Ishikawa (cell line): ENCODE measurements around the gene MEST.

ENCODE experiments used
- CEBPB ChIP-seq: IDR thresholded peaks from 2 replicates; pipeline ENCODE4 v1.6.1; 2012
- CREB1 ChIP-seq: IDR thresholded peaks from 2 replicates; pipeline ENCODE4 v1.6.1; 2012; ENCODE audit warnings: low read depth
- EGR1 ChIP-seq: IDR thresholded peaks from 2 replicates; pipeline ENCODE4 v1.6.1; 2012
- EP300 ChIP-seq: IDR thresholded peaks from 2 replicates; pipeline ENCODE4 v1.6.1; 2012; ENCODE audit warnings: borderline replicate concordance
- FOXM1 ChIP-seq: IDR thresholded peaks from 2 replicates; pipeline ENCODE4 v1.6.1; 2012; ENCODE audit warnings: low read depth, borderline replicate concordance
- NFIC ChIP-seq: IDR thresholded peaks from 2 replicates; pipeline ENCODE4 v1.6.1; 2012
- RAD21 ChIP-seq: IDR thresholded peaks from 2 replicates; pipeline ENCODE4 v1.6.1; 2012; ENCODE audit warnings: low read depth
- TAF1 ChIP-seq: IDR thresholded peaks from 2 replicates; pipeline ENCODE4 v1.6.1; 2012; ENCODE audit warnings: low read depth, mild to moderate bottlenecking
- TCF12 ChIP-seq: IDR thresholded peaks from 2 replicates; pipeline ENCODE4 v1.6.1; 2012; ENCODE audit warnings: low read depth
- TEAD4 ChIP-seq: IDR thresholded peaks from 2 replicates; pipeline ENCODE4 v1.6.1; 2012
- YY1 ChIP-seq: IDR thresholded peaks from 2 replicates; pipeline ENCODE4 v1.6.1; 2012; ENCODE audit warnings: low read depth
- ZBTB7A ChIP-seq: IDR thresholded peaks from 2 replicates; pipeline ENCODE4 v1.6.1; 2012; ENCODE audit warnings: low read depth
- TF ChIP-seq, protein P1 (sequence below): IDR thresholded peaks from 2 replicates; pipeline ENCODE4 v1.6.1; 2012
- TF ChIP-seq, protein P2 (sequence below): IDR thresholded peaks from 2 replicates; pipeline ENCODE4 v1.6.1; 2012
- TF ChIP-seq, protein P3 (sequence below): IDR thresholded peaks from 2 replicates; pipeline ENCODE4 v1.6.1; 2012; ENCODE audit warnings: low read depth, mild to moderate bottlenecking

The MEST gene, protein sequence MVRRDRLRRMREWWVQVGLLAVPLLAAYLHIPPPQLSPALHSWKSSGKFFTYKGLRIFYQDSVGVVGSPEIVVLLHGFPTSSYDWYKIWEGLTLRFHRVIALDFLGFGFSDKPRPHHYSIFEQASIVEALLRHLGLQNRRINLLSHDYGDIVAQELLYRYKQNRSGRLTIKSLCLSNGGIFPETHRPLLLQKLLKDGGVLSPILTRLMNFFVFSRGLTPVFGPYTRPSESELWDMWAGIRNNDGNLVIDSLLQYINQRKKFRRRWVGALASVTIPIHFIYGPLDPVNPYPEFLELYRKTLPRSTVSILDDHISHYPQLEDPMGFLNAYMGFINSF

DNA sequence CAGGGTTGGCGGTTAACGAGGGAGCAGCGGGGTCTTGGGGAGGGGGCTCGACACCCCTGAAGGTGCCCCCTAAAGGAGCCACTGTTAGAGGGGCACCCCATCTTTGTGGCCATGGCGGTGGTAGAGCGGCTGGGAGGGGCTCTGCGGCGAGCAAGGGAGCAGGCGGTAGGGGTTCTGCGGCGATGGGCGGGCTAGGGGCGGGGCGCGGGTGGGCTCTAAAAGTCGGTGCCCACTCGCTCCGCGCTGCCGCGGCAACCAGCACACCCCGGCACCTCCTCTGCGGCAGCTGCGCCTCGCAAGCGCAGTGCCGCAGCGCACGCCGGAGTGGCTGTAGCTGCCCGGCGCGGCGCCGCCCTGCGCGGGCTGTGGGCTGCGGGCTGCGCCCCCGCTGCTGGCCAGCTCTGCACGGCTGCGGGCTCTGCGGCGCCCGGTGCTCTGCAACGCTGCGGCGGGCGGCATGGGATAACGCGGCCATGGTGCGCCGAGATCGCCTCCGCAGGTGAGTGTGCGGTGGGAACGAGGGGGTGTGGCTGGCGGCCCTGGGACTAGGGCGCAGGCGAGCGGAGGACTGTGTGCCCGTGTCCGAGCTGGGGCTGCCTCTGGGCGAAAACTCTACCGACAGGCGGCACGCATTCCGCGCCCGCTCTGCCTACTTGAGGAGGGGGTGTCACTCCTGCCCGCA lies at the start of gene MEST:
Gene MEST, plus strand, starts transcription at position 245 of the 682 bp plus-strand sequence. Its CDS starts 229 bp downstream, at position 474.
- TF ChIP-seq EP300 (no peak), CREB1 (no peak)
- TF ChIP-seq, protein P1, sequence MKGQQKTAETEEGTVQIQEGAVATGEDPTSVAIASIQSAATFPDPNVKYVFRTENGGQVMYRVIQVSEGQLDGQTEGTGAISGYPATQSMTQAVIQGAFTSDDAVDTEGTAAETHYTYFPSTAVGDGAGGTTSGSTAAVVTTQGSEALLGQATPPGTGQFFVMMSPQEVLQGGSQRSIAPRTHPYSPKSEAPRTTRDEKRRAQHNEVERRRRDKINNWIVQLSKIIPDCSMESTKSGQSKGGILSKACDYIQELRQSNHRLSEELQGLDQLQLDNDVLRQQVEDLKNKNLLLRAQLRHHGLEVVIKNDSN: no peak

DNA sequence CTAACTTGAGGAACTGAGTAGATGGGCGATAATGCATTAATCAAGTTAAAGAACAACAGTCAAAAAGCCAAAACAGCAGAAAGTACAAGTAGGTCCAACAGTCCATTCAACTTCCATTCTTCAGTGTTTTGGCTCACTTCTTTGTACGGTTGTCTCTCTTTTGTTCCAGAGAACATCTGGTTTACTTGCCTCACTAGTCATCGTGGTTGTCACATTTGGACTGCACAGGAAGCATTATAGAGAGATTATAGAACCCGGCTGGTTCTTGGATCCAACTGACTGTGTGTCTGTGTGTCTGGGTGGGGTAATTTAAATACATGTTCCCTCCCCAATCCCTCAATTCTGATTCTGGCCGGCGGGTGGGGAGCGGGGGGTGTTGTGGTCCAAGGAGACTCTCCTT lies 49.3 kb upstream of the MEST start:
- TF ChIP-seq TEAD4 (no peak), EP300 (no peak), CREB1 (no peak), CEBPB (no peak), TCF12 (no peak), NFIC (no peak), FOXM1 (no peak), RAD21 (no peak), EGR1 (no peak), ZBTB7A (no peak), TAF1 (no peak)
- TF ChIP-seq, protein P2, sequence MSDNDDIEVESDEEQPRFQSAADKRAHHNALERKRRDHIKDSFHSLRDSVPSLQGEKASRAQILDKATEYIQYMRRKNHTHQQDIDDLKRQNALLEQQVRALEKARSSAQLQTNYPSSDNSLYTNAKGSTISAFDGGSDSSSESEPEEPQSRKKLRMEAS: no peak
- TF ChIP-seq, protein P3, sequence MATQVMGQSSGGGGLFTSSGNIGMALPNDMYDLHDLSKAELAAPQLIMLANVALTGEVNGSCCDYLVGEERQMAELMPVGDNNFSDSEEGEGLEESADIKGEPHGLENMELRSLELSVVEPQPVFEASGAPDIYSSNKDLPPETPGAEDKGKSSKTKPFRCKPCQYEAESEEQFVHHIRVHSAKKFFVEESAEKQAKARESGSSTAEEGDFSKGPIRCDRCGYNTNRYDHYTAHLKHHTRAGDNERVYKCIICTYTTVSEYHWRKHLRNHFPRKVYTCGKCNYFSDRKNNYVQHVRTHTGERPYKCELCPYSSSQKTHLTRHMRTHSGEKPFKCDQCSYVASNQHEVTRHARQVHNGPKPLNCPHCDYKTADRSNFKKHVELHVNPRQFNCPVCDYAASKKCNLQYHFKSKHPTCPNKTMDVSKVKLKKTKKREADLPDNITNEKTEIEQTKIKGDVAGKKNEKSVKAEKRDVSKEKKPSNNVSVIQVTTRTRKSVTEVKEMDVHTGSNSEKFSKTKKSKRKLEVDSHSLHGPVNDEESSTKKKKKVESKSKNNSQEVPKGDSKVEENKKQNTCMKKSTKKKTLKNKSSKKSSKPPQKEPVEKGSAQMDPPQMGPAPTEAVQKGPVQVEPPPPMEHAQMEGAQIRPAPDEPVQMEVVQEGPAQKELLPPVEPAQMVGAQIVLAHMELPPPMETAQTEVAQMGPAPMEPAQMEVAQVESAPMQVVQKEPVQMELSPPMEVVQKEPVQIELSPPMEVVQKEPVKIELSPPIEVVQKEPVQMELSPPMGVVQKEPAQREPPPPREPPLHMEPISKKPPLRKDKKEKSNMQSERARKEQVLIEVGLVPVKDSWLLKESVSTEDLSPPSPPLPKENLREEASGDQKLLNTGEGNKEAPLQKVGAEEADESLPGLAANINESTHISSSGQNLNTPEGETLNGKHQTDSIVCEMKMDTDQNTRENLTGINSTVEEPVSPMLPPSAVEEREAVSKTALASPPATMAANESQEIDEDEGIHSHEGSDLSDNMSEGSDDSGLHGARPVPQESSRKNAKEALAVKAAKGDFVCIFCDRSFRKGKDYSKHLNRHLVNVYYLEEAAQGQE: no peak
- TF ChIP-seq, protein P1: no peak

DNA sequence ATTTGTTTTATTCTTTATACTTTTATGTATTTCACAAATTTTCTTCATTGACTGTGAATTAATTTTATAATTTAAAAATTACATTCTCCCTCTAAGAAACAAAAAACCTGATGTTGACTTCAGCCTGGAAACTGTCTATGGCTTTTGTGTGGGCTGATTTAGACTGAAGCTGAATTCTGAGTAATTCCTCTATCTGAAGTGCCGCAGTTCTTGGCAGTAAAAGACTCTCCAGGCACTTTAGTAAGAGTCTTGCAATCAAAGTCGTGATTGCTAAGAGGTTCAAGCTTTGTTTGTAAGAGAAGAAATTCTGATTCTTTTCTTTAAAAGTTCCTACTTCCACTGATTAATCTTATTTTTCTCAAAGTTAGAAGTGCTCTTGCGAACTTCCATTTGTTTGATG lies 47.7 kb upstream of the MEST start:
- TF ChIP-seq, protein P3: no peak
- no peak for TF ChIP-seq ZBTB7A
- no peak for TF ChIP-seq CREB1
- no peak for TF ChIP-seq TAF1
- no peak for TF ChIP-seq TEAD4
- TF ChIP-seq EP300: no peak

DNA sequence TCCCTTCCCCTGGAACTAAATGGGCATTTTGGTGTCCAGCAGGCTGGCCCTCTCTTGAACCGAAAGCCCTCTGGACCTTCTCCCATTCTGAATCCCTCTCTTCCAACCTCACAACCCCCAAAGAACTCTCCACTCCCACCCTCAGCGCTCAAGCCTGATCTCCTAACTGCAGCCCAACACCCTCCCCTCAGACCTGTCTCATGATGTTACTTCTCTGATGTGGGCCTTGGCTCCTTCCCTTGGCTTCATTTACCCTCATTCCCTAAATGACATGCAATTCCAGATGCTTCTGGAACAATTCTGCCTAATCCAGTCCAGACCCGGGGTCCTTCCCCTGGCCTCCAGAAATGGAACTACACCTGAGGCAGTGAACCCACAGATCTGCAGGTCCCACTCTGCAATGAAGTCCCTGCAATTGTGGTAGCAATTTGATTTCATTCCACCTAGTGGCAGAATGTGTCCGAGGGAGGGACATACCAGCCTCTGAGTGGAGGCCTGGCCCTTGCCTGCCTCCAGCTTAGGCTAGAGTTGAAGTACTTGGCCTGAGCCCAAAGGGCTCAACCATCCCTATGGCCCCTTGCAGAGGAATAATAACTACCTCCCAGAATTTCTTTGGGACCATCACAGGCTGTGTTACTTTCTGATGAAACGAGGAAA lies 47.0 kb upstream of the MEST start:
- no peak for TF ChIP-seq YY1
- TF ChIP-seq TEAD4: no peak
- TF ChIP-seq CEBPB: no peak
- TF ChIP-seq, protein P3: no peak
- no peak for TF ChIP-seq NFIC
- no peak for TF ChIP-seq EGR1
- TF ChIP-seq CREB1: no peak
- TF ChIP-seq, protein P1: no peak
- no peak for TF ChIP-seq TCF12
